HepG2 (cell line): ENCODE measurements around the gene LIN28A. TPM values are rescaled to one million over a fixed set of nuclear protein-coding genes. Genes with fewer than 3 reads are reported as not detected.

Experiments
- ATF2 ChIP-seq: sonication (generic); formaldehyde crosslinking; IDR thresholded peaks from 2 replicates; pipeline ENCODE4 v1.4.0; 2020; ENCODE audit warnings: missing genetic modification reagents
- CERS6 ChIP-seq: sonication (generic); formaldehyde crosslinking; IDR thresholded peaks from 2 replicates; pipeline ENCODE4 v1.5.0; 2020; ENCODE audit warnings: missing genetic modification reagents
- FOXO4 ChIP-seq: sonication (generic); formaldehyde crosslinking; conservative IDR thresholded peaks from 2 replicates; pipeline ENCODE4 v1.8.1; 2023; ENCODE audit warnings: missing genetic modification reagents
- HIVEP1 ChIP-seq: sonication (generic); formaldehyde crosslinking; IDR thresholded peaks from 2 replicates; pipeline ENCODE4 v1.4.0; 2020; ENCODE audit warnings: mild to moderate bottlenecking, missing genetic modification reagents
- HNRNPH1 ChIP-seq: fragments of 200-400 bp; formaldehyde crosslinking; optimal IDR thresholded peaks from 2 replicates; pipeline ENCODE3; 2017; ENCODE audit warnings: mild to moderate bottlenecking, low read depth, low read length
- KDM4B ChIP-seq: sonication (generic); formaldehyde crosslinking; IDR thresholded peaks from 2 replicates; pipeline ENCODE4 v1.4.0; 2020; ENCODE audit warnings: missing genetic modification reagents
- MTF1 ChIP-seq: sonication (generic); formaldehyde crosslinking; IDR thresholded peaks from 2 replicates; pipeline ENCODE4 v1.5.0; 2020; ENCODE audit warnings: missing genetic modification reagents
- NBN ChIP-seq: fragments of 450-650 bp; conservative IDR thresholded peaks from 2 replicates; pipeline ENCODE4 v1.6.1; 2017
- PAXIP1 ChIP-seq: sonication (generic); formaldehyde crosslinking; conservative IDR thresholded peaks from 2 replicates; pipeline ENCODE4 v1.4.0; 2020; ENCODE audit warnings: mild to moderate bottlenecking, missing genetic modification reagents, moderate library complexity
- PBX3 ChIP-seq: sonication (generic); formaldehyde crosslinking; IDR thresholded peaks from 2 replicates; pipeline ENCODE4 v1.8.1; 2023; ENCODE audit warnings: missing genetic modification reagents, inconsistent platforms, borderline replicate concordance
- PPARG ChIP-seq: conservative IDR thresholded peaks from 2 replicates; pipeline ENCODE4 v1.6.1; 2016; ENCODE audit warnings: missing biosample characterization, missing genetic modification reagents
- REL ChIP-seq: sonication (generic); formaldehyde crosslinking; conservative IDR thresholded peaks from 2 replicates; pipeline ENCODE4 v1.8.0; 2022; ENCODE audit warnings: mild to moderate bottlenecking, missing genetic modification reagents, moderate library complexity
- REPIN1 ChIP-seq: sonication (generic); formaldehyde crosslinking; IDR thresholded peaks from 2 replicates; pipeline ENCODE4 v1.8.0; 2022; ENCODE audit warnings: missing genetic modification reagents, low read depth, mild to moderate bottlenecking, borderline replicate concordance
- SCMH1 ChIP-seq: sonication (generic); formaldehyde crosslinking; IDR thresholded peaks from 2 replicates; pipeline ENCODE4 v1.9.0; 2021; ENCODE audit warnings: missing genetic modification reagents, mild to moderate bottlenecking, borderline replicate concordance
- ZGPAT ChIP-seq: IDR thresholded peaks from 2 replicates; pipeline ENCODE4 v1.6.1; 2016; ENCODE audit warnings: mild to moderate bottlenecking
- ZMYM2 ChIP-seq: sonication (generic); formaldehyde crosslinking; IDR thresholded peaks from 2 replicates; pipeline ENCODE4 v1.8.0; 2022; ENCODE audit warnings: mild to moderate bottlenecking, missing genetic modification reagents
- ZMYM3 ChIP-seq: sonication (generic); formaldehyde crosslinking; IDR thresholded peaks from 2 replicates; pipeline ENCODE4 v1.5.1; 2020; ENCODE audit warnings: mild to moderate bottlenecking, missing genetic modification reagents
- ZNF30 ChIP-seq: sonication (generic); formaldehyde crosslinking; IDR thresholded peaks from 2 replicates; pipeline ENCODE4 v1.5.0; 2020; ENCODE audit warnings: mild to moderate bottlenecking, missing genetic modification reagents
- ZNF451 ChIP-seq: sonication (generic); formaldehyde crosslinking; IDR thresholded peaks from 2 replicates; pipeline ENCODE4 v1.5.0; 2020; ENCODE audit warnings: mild to moderate bottlenecking, missing genetic modification reagents
- ZNF629 ChIP-seq: sonication (generic); formaldehyde crosslinking; conservative IDR thresholded peaks from 2 replicates; pipeline ENCODE4 v1.5.0; 2020; ENCODE audit warnings: missing genetic modification reagents
- ZNF670 ChIP-seq: sonication (generic); formaldehyde crosslinking; IDR thresholded peaks from 2 replicates; pipeline ENCODE4 v1.8.0; 2022; ENCODE audit warnings: mild to moderate bottlenecking, missing genetic modification reagents, borderline replicate concordance
- polyA plus RNA-seq, 8 experiments: library from polyadenylated mRNA; depleted of rRNA in 3 of 8; stranded (reverse) in 7 of 8; unstranded in 1 of 8; fragments of >200 nt; fragmentation: Illumina TruSeq in 4 of 8; extraction: Trizol in 4 of 8; gene quantifications; 2 replicates each; pipeline versions ENCODE4 v1.2.1 to v1.2.3, GENCODE V29; 2011 to 2016; ENCODE audit warnings: low read depth in 4 of 8, missing spikeins in 1 of 8, mixed read lengths in 1 of 8; ENCODE audit not compliant: insufficient read depth in 1 of 8
- total RNA-seq, 5 experiments: library from RNA; depleted of rRNA; stranded (reverse); fragments of >200 nt; fragmentation: Illumina TruSeq; extraction: Trizol; gene quantifications; 2 replicates each; pipeline ENCODE4 v1.2.3, GENCODE V29; 2016; ENCODE audit warnings: low read depth in 1 of 5

Gene LIN28A
- total and polyA plus RNA-seq, 2 of the 13 experiments (the other 11 are each of a cell fraction or from before 2014, with no cell fraction given): not detected

- TF ChIP-seq FOXO4 (CRISPR knock-in tag) (peak; percentile 100), ZGPAT (CRISPR knock-in tag) (peak; percentile 100), PAXIP1 (CRISPR knock-in tag) (peak; percentile 76), ZMYM3 (CRISPR knock-in tag) (peak; percentile 72; the same call in 1 of the 2 replicates), ZNF30 (CRISPR knock-in tag) (peak; percentile 100), PPARG (CRISPR knock-in tag) (peak; percentile 97), ATF2 (peak; percentile 100), HNRNPH1 (no peak), NBN (no peak), ZNF670 (peak; percentile 100), SCMH1 (CRISPR knock-in tag) (peak; percentile 95), ZMYM2 (peak; percentile 87), HIVEP1 (CRISPR knock-in tag) (peak; percentile 96), MTF1 (peak; percentile 99), CERS6 (peak; percentile 100), ZNF629 (CRISPR knock-in tag) (peak; percentile 84), KDM4B (CRISPR knock-in tag) (peak; percentile 100), ZNF451 (CRISPR knock-in tag) (peak; percentile 100), REL (CRISPR knock-in tag) (peak; percentile 100), REPIN1 (CRISPR knock-in tag) (peak; percentile 99), PBX3 (CRISPR knock-in tag) (peak; percentile 100)
Observed at GRCh38 chr1:26408604-26409003, 2.0 kb upstream of the LIN28A start (continued).
